ENCODE measurements around the gene F2RL2. TPM values are rescaled to one million over a fixed set of nuclear protein-coding genes. Genes with fewer than 3 reads are reported as not detected.

F2RL2 gene
- total and polyA plus RNA-seq, 10 of the 15 experiments (the other 5 are each of a cell fraction or from before 2014, with no cell fraction given) = 0.03 to 0.24 (median 0.08) TPM; not detected in 5

DNA sequence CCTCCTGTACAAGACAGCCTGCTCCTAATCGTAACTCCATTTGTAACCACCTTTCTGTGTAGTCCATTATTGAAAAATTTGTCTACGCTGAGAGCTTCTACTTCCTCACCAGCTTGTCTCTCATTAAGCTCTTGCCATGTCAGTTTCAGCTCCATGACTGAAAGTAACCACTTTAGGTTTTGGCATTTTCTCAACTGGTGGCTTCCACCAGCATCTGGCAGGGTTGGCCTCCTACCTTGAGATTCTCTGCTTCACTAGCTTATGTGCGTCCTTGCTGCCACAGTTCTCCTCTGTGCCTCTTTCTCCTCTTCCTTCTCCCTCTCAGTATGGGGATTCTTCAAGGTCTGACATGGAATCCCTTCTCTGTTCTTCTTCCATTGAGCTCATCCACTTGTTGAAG, 31.8 kb downstream of the F2RL2 start (continued):
- TF ChIP-seq, protein P1, sequence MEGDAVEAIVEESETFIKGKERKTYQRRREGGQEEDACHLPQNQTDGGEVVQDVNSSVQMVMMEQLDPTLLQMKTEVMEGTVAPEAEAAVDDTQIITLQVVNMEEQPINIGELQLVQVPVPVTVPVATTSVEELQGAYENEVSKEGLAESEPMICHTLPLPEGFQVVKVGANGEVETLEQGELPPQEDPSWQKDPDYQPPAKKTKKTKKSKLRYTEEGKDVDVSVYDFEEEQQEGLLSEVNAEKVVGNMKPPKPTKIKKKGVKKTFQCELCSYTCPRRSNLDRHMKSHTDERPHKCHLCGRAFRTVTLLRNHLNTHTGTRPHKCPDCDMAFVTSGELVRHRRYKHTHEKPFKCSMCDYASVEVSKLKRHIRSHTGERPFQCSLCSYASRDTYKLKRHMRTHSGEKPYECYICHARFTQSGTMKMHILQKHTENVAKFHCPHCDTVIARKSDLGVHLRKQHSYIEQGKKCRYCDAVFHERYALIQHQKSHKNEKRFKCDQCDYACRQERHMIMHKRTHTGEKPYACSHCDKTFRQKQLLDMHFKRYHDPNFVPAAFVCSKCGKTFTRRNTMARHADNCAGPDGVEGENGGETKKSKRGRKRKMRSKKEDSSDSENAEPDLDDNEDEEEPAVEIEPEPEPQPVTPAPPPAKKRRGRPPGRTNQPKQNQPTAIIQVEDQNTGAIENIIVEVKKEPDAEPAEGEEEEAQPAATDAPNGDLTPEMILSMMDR (IDR thresholded peaks at IDR 0.05 in 2 of 3, conservative IDR thresholded peaks at IDR 0.05 in 1 of 3; ENCODE audit: control insufficient read depth in 2 of 3, extremely low read depth in 1 of 3, insufficient read depth in 1 of 3, low read depth in 3 of 3, low read length in 3 of 3) = no peak
- TF ChIP-seq NR2C1 (IDR thresholded peaks at IDR 0.05) = no peak
- no peak for TF ChIP-seq GABPA (IDR thresholded peaks at IDR 0.05; ENCODE audit: low read depth)
- TF ChIP-seq, protein P2, sequence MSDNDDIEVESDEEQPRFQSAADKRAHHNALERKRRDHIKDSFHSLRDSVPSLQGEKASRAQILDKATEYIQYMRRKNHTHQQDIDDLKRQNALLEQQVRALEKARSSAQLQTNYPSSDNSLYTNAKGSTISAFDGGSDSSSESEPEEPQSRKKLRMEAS (IDR thresholded peaks at IDR 0.05; ENCODE audit: low read depth, low read length) = no peak
- TF ChIP-seq, protein P3, sequence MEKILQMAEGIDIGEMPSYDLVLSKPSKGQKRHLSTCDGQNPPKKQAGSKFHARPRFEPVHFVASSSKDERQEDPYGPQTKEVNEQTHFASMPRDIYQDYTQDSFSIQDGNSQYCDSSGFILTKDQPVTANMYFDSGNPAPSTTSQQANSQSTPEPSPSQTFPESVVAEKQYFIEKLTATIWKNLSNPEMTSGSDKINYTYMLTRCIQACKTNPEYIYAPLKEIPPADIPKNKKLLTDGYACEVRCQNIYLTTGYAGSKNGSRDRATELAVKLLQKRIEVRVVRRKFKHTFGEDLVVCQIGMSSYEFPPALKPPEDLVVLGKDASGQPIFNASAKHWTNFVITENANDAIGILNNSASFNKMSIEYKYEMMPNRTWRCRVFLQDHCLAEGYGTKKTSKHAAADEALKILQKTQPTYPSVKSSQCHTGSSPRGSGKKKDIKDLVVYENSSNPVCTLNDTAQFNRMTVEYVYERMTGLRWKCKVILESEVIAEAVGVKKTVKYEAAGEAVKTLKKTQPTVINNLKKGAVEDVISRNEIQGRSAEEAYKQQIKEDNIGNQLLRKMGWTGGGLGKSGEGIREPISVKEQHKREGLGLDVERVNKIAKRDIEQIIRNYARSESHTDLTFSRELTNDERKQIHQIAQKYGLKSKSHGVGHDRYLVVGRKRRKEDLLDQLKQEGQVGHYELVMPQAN (conservative IDR thresholded peaks at IDR 0.05) = no peak
- TF ChIP-seq RBBP5 (conservative IDR thresholded peaks at IDR 0.05) = no peak
- TF ChIP-seq MTA2 (IDR thresholded peaks at IDR 0.05; ENCODE audit: low read depth) = no peak
- TF ChIP-seq, protein P4, sequence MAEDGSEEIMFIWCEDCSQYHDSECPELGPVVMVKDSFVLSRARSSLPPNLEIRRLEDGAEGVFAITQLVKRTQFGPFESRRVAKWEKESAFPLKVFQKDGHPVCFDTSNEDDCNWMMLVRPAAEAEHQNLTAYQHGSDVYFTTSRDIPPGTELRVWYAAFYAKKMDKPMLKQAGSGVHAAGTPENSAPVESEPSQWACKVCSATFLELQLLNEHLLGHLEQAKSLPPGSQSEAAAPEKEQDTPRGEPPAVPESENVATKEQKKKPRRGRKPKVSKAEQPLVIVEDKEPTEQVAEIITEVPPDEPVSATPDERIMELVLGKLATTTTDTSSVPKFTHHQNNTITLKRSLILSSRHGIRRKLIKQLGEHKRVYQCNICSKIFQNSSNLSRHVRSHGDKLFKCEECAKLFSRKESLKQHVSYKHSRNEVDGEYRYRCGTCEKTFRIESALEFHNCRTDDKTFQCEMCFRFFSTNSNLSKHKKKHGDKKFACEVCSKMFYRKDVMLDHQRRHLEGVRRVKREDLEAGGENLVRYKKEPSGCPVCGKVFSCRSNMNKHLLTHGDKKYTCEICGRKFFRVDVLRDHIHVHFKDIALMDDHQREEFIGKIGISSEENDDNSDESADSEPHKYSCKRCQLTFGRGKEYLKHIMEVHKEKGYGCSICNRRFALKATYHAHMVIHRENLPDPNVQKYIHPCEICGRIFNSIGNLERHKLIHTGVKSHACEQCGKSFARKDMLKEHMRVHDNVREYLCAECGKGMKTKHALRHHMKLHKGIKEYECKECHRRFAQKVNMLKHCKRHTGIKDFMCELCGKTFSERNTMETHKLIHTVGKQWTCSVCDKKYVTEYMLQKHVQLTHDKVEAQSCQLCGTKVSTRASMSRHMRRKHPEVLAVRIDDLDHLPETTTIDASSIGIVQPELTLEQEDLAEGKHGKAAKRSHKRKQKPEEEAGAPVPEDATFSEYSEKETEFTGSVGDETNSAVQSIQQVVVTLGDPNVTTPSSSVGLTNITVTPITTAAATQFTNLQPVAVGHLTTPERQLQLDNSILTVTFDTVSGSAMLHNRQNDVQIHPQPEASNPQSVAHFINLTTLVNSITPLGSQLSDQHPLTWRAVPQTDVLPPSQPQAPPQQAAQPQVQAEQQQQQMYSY (CRISPR knock-in tag; IDR thresholded peaks at IDR 0.05) = no peak
